Right cardiac atrium (tissue), 5 donors: Measurements from ENCODE around the gene SCUBE3. TPM values are rescaled to one million over a fixed set of nuclear protein-coding genes. Genes with fewer than 3 reads are reported as not detected.

Experiments used
- ATAC-seq, 2 donors: fragments of 200-7000 bp; cut with Tn5 transposase; one replicate each; pipeline versions ENCODE4 v1.8.0 to v1.9.1; 2020; ENCODE audit warnings: moderate library complexity in 2 of 2, mild to moderate bottlenecking in 1 of 2
- DNase-seq, 3 donors: peaks; one replicate each; pipeline ENCODE4 v3.0.0-alpha.2; 2020
- H3K27ac ChIP-seq: one replicate; pipeline ENCODE4 v1.5.1; 2013; ENCODE audit warnings: mild to moderate bottlenecking, low read length, control low read depth, moderate library complexity
- H3K27me3 ChIP-seq: one replicate; pipeline ENCODE4 v1.6.1; 2013; ENCODE audit not compliant: control insufficient read depth, insufficient read depth
- H3K4me1 ChIP-seq: one replicate; pipeline ENCODE4 v1.6.1; 2013; ENCODE audit warnings: low read length; ENCODE audit not compliant: control insufficient read depth, insufficient read depth
- H3K4me3 ChIP-seq: one replicate; pipeline ENCODE4 v1.5.1; 2013; ENCODE audit warnings: low read length, control low read depth
- H3K9me3 ChIP-seq: one replicate; pipeline ENCODE4 v1.6.1; 2013; ENCODE audit warnings: low read length; ENCODE audit not compliant: control insufficient read depth
- WGBS: extraction: QIAGEN DNeasy Blood & Tissue Kit; methylation state at CpG from one replicate; pipeline ENCODE4 v1.1.7; 2013; 5-methylcytosine and 5-hydroxymethylcytosine counted together
- intact Hi-C, 4 donors: fragments of 100-400 bp; cut with DNase I; formaldehyde crosslinking; loops; one replicate each; pipeline versions ENCODE4 v1.11.0 to v1.14.0; 2022 to 2023
- polyA plus RNA-seq: library from polyadenylated mRNA; stranded (reverse); fragments of 200-250 nt; gene quantifications from one replicate; pipeline ENCODE4 v1.2.3, GENCODE V29; 2013
- total RNA-seq, 4 donors: library from RNA; stranded (reverse); fragmentation: NEBNext Ultra II Directional; extraction: Animal tissue kit (Norgen Biotek cat#: 25700); gene quantifications; one replicate each; pipeline ENCODE4 v1.2.1, GENCODE V29; 2021
- donor health status: healthy with polysubstance abuse.
- donor health status: DM: no; HTN: yes; CAD: no.
- donor health status: DM: no; HTN: no; CAD: no.
- donor health status: DM: no; HTN: yes; CAD: no; lungs with severe emphysema.
- donor health status: DM: yes; HTN: yes; CAD: no.

Gene SCUBE3
- total and polyA plus RNA-seq, 5 donors, result 0.25 to 0.86 (median 0.38) TPM

DNA sequence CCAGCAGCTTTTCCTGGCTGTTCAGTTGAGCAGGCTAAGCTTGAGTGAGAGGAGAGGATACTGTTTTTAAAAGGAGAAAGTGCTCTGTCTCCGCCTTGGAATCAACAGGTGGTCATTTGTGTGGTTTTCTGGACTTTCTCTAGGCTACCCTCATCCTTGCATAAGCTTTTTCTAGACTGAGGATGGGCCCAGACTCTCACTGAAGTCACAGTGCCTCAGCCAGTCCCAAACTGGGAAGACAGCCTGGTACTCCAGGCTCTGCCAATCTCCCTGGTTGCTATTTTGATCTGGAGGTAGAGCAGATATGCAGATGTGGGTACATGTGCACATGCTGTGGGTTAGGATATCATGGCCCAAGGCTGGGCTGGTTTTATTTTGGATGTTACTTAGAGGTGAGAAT, 7.0 kb downstream of the SCUBE3 start:
- Histone ChIP-seq H3K4me3 (no peak overlapping the region), H3K4me1 (peaks cover 2% of the 10 kb centered on the region), H3K27me3 (no peaks in the 10 kb centered on the region), H3K27ac (no peak overlapping the region), H3K9me3 (no peaks in the 10 kb centered on the region)
- intact Hi-C loops, result no loop called here
- DNase-seq, result no peak
- no peak for ATAC-seq
- 91% methylated on average over 1 of the region's 1 CpG for WGBS

DNA sequence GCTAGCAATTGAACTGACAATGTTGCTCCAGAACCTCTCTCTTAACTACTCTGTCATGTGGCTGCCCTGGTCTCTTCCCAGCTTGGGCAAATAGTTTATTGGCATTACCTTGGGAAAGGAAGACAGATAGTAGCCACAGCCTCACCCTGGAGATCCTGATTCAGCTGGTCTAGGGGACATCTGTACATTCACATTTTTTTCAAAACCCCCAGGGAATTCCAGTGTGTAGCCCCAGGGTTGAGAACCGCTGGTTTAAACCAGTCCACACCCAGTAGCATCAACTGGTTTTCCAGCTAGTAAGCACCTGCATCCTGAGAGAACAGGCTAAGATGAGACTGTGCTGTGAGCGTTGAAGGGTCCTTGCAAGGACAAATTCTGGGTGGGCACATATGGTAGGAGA, 9.6 kb downstream of the SCUBE3 start:
- DNase-seq, result no peak
- no peak for ATAC-seq
- no peaks in the 10 kb centered on the region for H3K27me3 ChIP-seq
- no peak overlapping the region for H3K27ac ChIP-seq
- 85% methylated on average over 2 of the region's 2 CpGs for WGBS
- H3K9me3 ChIP-seq, result no peaks in the 10 kb centered on the region
- no peak overlapping the region for H3K4me3 ChIP-seq
- no peaks in the 10 kb centered on the region for H3K4me1 ChIP-seq
- intact Hi-C loops, result no loop called here

DNA sequence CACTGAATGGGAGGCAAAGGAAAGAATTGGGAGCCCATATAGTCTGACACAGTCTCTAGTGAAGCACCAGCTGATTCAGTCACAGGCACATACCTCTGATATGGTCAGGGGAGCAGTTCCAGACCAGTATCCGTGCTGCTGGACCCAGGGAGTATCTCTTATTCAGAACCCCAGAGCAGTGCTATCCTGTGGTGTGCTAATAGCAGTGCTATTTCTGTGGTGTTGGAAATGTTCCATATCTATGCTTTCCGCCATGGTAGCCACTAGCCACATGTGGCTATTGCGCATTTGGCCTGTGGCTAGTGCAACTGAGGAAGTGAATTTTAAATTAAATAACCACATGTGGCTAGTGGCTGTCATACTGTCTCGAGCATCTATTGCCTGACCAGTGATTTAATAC, 11.0 kb downstream of the SCUBE3 start:
- intact Hi-C loops, result no loop called here
- no peak for DNase-seq
- 74% methylated on average over 4 of the region's 4 CpGs for WGBS
- Histone ChIP-seq H3K9me3 (no peaks in the 10 kb centered on the region), H3K27ac (no peak overlapping the region), H3K27me3 (no peaks in the 10 kb centered on the region), H3K4me3 (no peak overlapping the region), H3K4me1 (no peaks in the 10 kb centered on the region)
- ATAC-seq, result no peak

DNA sequence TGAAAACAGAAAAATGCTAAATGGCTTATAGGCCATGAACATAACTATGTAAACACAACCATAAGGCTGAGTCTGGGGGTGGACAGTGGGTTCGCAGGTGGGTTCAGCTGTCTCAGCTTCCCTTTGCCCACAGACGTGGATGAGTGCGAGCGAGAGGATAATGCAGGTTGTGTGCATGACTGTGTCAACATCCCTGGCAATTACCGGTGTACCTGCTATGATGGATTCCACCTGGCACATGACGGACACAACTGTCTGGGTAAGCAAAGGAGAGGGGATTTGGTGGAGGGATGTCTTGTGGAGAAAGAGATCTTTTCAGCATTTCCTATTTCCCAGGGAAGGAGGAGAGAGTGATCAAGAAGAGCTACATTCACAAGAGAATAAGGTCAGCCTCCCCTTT, 14.7 kb downstream of the SCUBE3 start:
- Histone ChIP-seq H3K4me3 (no peak overlapping the region), H3K27ac (no peak overlapping the region), H3K27me3 (no peaks in the 10 kb centered on the region), H3K4me1 (peaks cover 14% of the 10 kb centered on the region), H3K9me3 (no peaks in the 10 kb centered on the region)
- no peak for ATAC-seq
- intact Hi-C loops, result no loop called here
- 93% methylated on average over 6 of the region's 6 CpGs for WGBS
- no peak for DNase-seq

DNA sequence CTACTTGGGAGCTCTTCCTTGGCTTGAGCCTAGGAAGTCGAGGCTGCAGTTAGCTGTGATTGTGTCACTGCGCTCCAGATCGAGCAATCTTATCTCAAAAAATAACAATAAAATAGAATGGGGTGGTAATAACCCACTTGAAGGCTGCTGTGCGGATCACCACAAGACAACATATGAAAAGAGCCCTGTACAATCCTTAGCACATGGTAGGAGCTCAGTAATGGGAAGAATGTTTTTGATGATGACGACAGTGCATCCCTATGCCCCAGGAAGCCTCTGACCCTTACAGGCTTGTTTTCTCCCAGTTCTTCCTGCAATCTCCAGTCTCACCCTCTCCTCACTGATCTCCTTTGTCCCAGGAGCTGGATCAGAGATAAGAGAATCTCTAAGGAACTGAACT, 15.5 kb downstream of the SCUBE3 start:
- H3K27me3 ChIP-seq, result no peaks in the 10 kb centered on the region
- ATAC-seq (no peak), DNase-seq (no peak)
- H3K4me3 ChIP-seq, result no peak overlapping the region
- no peaks in the 10 kb centered on the region for H3K9me3 ChIP-seq
- intact Hi-C loops, result no loop called here
- H3K4me1 ChIP-seq, result peaks cover 14% of the 10 kb centered on the region
- H3K27ac ChIP-seq, result no peak overlapping the region
- WGBS, result 80% methylated on average over 5 of the region's 5 CpGs

DNA sequence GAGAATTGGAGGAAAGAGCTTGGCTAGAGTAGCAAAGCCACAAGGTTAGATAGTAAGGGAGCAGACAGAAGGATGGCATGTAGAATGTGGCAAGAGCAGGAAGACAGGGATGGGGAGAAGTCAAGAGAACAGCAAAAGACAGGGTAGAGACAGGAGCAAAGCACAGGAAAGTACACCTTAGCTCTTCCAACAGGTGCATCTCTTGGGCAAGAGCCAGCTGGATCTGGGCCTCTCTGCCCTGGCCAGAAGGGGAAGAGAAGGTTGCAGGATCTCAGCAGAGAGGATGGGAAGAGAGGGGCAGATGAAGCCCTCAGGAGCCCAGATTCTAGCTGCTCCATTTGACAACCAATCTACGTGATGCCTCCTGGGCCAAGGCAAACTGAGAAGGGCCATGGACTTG, 16.7 kb downstream of the SCUBE3 start:
- DNase-seq (no peak), ATAC-seq (no peak)
- Histone ChIP-seq H3K27ac (no peak overlapping the region), H3K9me3 (no peaks in the 10 kb centered on the region), H3K4me1 (peaks cover 14% of the 10 kb centered on the region), H3K4me3 (no peak overlapping the region), H3K27me3 (no peaks in the 10 kb centered on the region)
- WGBS, result 87% methylated on average over 1 of the region's 1 CpG
- intact Hi-C loops, result no loop called here

DNA sequence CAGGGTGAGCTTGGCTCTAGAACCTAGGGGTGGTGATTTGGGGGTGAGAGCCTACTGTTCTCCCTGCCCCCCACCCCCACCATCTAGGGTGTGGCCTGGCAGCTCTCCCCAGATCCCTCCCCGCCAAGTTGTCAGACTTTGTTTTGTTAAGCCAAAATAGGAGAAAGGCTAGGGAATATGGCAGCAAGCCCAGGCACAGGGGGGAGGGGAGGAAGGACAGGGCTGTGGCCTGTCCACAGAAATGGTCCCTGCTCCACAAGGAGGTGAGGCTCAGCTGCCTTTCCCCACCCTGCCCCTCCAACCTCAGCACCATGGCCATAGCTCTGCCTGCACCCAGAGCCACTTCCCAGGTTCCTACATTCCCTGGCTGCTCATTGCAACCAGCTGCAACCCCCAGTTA, 17.2 kb downstream of the SCUBE3 start:
- Histone ChIP-seq H3K27me3 (no peaks in the 10 kb centered on the region), H3K4me3 (no peak overlapping the region), H3K27ac (no peak overlapping the region), H3K9me3 (no peaks in the 10 kb centered on the region), H3K4me1 (peaks cover 14% of the 10 kb centered on the region)
- 44% methylated on average over 1 of the region's 1 CpG for WGBS
- intact Hi-C loops, result no loop called here
- peak; percentile 58 to 72 for ATAC-seq
- DNase-seq, result peak; percentile 79 to 92 (median 92)

DNA sequence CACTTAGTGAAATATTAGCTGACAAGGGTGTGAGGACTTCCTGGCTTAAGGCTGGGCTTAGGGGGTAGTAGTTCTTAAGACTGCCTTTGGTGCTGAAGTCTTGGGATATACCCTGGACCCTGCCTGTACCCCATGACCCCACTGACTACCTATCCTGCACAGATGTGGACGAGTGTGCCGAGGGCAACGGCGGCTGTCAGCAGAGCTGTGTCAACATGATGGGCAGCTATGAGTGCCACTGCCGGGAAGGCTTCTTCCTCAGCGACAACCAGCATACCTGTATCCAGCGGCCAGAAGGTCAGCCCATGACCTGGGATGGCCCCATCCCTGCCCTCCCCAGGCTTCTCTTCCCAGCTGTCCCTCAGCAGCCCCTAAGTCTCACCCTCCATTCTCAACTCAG, 17.8 kb downstream of the SCUBE3 start:
- Histone ChIP-seq H3K27me3 (no peaks in the 10 kb centered on the region), H3K9me3 (no peaks in the 10 kb centered on the region), H3K4me1 (peaks cover 14% of the 10 kb centered on the region), H3K27ac (no peak overlapping the region), H3K4me3 (no peak overlapping the region)
- DNase-seq (no peak), ATAC-seq (peak in 1 of 2 donors; percentile 7)
- intact Hi-C loops, result no loop called here
- 97% methylated on average over 7 of the region's 7 CpGs for WGBS

DNA sequence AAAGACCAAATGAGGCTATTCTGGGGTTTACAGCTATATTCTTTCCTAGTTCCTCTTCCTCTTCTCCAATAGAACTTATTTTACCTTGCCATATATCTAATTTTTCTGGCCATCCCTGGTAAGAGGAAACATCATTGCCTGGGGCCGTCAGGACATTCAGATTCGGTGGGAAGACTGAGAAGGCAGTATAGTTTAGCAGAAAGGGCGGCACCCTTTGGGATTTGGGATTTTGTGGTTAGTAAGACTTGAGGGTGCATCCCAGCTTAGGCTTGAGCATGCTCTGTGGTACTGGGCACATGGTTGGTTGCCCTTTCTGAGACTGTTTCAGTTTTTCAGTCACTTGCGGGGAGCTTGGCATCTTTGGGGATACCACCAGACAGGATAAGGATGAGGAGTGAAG, 21.1 kb downstream of the SCUBE3 start:
- 71% methylated on average over 4 of the region's 4 CpGs for WGBS
- Histone ChIP-seq H3K4me1 (peaks cover 20% of the 10 kb centered on the region), H3K4me3 (no peak overlapping the region), H3K9me3 (no peaks in the 10 kb centered on the region), H3K27me3 (no peaks in the 10 kb centered on the region), H3K27ac (no peak overlapping the region)
- ATAC-seq, result no peak
- DNase-seq, result no peak
- intact Hi-C loops, result loop anchor here in 2 of 4 donors (5.0 kb wide), 2 partner anchors 88 to 243 kb away; no protein-coding TSS in a partner anchor

DNA sequence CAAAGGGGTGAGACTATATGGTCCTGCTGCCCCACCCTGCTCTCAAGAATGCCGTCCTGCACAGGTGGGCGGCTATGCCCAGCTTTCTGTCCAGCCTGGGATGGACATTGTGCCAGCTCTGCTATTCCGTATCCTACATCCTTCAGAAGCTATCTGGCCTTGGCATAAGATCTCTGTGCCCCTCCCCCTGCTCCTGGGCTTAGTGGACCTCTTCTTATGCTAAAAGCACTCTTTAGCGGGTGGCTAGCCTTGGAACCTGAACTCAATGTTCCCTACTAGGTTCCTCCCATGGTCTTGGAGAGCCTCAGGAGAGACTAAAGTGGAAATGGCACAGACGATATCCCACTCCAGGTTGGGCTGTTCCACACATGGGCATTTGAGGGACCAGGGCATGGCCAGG, 22.5 kb downstream of the SCUBE3 start:
- H3K27ac ChIP-seq, result no peak overlapping the region
- ATAC-seq, result no peak

DNA sequence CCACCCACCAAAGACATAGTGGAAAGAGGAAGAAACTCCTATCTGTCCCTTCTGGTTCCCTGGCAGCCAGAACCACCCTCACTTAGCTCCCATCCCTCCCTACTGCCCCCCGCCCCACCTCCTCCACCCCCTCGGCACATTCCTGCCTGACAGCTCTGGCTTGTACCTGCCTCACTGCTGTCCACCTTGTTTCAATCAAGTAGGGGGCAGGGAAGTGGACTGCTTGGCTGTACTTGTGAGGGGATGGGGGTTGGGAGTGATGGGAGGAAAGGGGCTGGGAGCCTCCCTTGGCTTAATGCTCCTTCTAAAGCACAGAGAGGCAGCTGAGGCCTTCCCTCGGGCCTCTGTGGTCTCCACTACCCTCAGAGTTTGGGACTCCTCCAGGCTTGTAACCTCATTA, 23.7 kb downstream of the SCUBE3 start:
- Histone ChIP-seq H3K27ac (no peak overlapping the region), H3K27me3 (no peaks in the 10 kb centered on the region), H3K4me1 (peaks cover 6% of the 10 kb centered on the region), H3K9me3 (no peaks in the 10 kb centered on the region), H3K4me3 (no peak overlapping the region)
- 71% methylated on average over 3 of the region's 3 CpGs for whole genome bisulfite sequencing
- intact Hi-C loops, result loop anchor here in 2 of 4 donors (5.0 kb wide), 2 partner anchors 90 to 245 kb away; no protein-coding TSS in a partner anchor
- no peak for ATAC-seq
- no peak for DNase-seq

More for the DNA sequence above, 22.5 kb downstream of the SCUBE3 start:
- Histone ChIP-seq H3K27me3 (no peaks in the 10 kb centered on the region), H3K9me3 (no peaks in the 10 kb centered on the region), H3K4me3 (no peak overlapping the region), H3K4me1 (peaks cover 11% of the 10 kb centered on the region)
- WGBS, result 95% methylated on average over 5 of the region's 5 CpGs
- intact Hi-C loops, result loop anchor here in 2 of 4 donors (5.0 kb wide), 2 partner anchors 89 to 244 kb away; no protein-coding TSS in a partner anchor
- no peak for DNase-seq

DNA sequence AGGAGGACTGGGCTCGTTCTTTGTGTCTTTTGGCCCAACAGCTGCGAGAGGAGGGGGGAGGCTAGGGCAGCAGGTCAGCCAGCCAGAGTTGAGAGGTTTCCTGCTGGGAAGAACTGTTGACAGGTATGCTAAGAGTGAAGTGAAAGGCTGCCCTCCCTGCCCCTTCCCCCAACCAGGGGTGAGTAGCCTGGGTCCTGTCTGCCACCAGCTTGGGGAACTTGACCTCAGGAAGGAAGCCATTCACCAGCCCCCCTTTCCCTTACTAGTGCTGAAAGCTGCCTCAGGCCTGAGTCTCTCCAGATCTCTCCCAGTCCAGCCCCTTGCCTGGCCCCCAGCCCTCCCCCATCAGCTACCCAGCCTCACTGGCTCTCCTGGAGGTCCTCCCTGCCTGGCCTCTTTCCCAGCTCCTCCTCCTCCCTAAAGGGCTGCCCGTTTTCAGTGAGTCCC, 25.1 kb downstream of the SCUBE3 start:
- ATAC-seq, result peak; percentile 73 to 91
- Histone ChIP-seq H3K9me3 (no peaks in the 10 kb centered on the region), H3K4me3 (no peak overlapping the region), H3K27me3 (no peaks in the 10 kb centered on the region), H3K4me1 (peaks cover 6% of the 10 kb centered on the region), H3K27ac (no peak overlapping the region)
- DNase-seq, result peak; percentile 79 to 93 (median 93)
- WGBS, result 22% methylated on average over 3 of the region's 3 CpGs
- intact Hi-C loops, result loop anchor here in 2 of 4 donors (5.0 kb wide), 2 partner anchors 92 to 247 kb away; no protein-coding TSS in a partner anchor
